SK-N-SH (cell line): ENCODE data around the gene CCDC6. TPM values are rescaled to one million over a fixed set of nuclear protein-coding genes. Genes with fewer than 3 reads are reported as not detected.

Experiments
- CTCF ChIA-PET: fragments of 300-600, 350-600 bp; formaldehyde crosslinking; extraction: SDS; loops from one replicate; lab custom pipeline; 2021; lab: Yijun Ruan, JAX
- POLR2A ChIA-PET: fragments of 350-600 bp; sonication (Branson Sonifier 250); formaldehyde crosslinking; extraction: SDS; loops from one replicate; lab custom pipeline; 2020; ENCODE audit warnings: antibody characterized with exemption, inconsistent platforms; lab: Yijun Ruan, JAX
- DNase-seq: peaks from one replicate; pipeline ENCODE4 v3.0.0; 2012
- H2AFZ ChIP-seq: fragments of 200-600 bp; sonication (generic); 2 replicates; pipeline ENCODE4 v1.8.1; 2016; ENCODE audit warnings: antibody characterized with exemption, mild to moderate bottlenecking, low read depth
- H3F3A ChIP-seq: fragments of 200-600 bp; sonication (generic); replicated peaks from 2 replicates; pipeline ENCODE3; 2016; ENCODE audit warnings: antibody characterized with exemption, mild to moderate bottlenecking; ENCODE audit not compliant: insufficient read depth
- H3K27ac ChIP-seq, 2 experiments: fragments of 200-500 bp in 1 of 2; fragments of 200-600 bp in 1 of 2; sonication (Bioruptor generic) in 1 of 2; sonication (generic), shearing (Covaris generic) in 1 of 2; 2 replicates each; pipeline versions ENCODE4 v1.5.1 to v1.6.1; 2014 to 2016; ENCODE audit warnings: low read depth in 2 of 2, inconsistent platforms in 1 of 2, low read length in 1 of 2, mild to moderate bottlenecking in 1 of 2, mixed read lengths in 1 of 2
- H3K27me3 ChIP-seq: fragments of 200-600 bp; sonication (generic), shearing (Covaris generic); 2 replicates; pipeline ENCODE4 v1.6.1; 2016; ENCODE audit warnings: mixed run types; ENCODE audit not compliant: insufficient read depth
- H3K36me3 ChIP-seq, 2 experiments: fragments of 200-500 bp in 1 of 2; fragments of 200-600 bp in 1 of 2; sonication (Bioruptor generic) in 1 of 2; sonication (generic) in 1 of 2; replicated peaks in 1 of 2; 2 replicates each; pipeline versions ENCODE3 to v1.5.1; 2014 to 2016; ENCODE audit warnings: low read length in 1 of 2, mild to moderate bottlenecking in 1 of 2; ENCODE audit not compliant: insufficient read depth in 2 of 2, control insufficient read depth in 1 of 2
- H3K4me1 ChIP-seq, 2 experiments: fragments of 200-500 bp in 1 of 2; fragments of 200-600 bp in 1 of 2; sonication (Bioruptor generic) in 1 of 2; sonication (generic), shearing (Covaris generic) in 1 of 2; 2 replicates each; pipeline versions ENCODE4 v1.5.1 to v1.6.1; 2014 to 2016; ENCODE audit warnings: low read depth in 1 of 2, low read length in 1 of 2, mixed run types in 1 of 2; ENCODE audit not compliant: insufficient read depth in 2 of 2, control insufficient read depth in 1 of 2
- H3K4me2 ChIP-seq: fragments of 200-600 bp; sonication (generic), shearing (Covaris generic); 2 replicates; pipeline ENCODE4 v1.6.1; 2017; ENCODE audit warnings: mixed run types
- H3K4me3 ChIP-seq, 2 experiments: fragments of 200-500 bp in 1 of 2; fragments of 200-600 bp in 1 of 2; sonication (Bioruptor generic) in 1 of 2; sonication (generic), shearing (Covaris generic) in 1 of 2; 2 replicates each; pipeline versions ENCODE4 v1.5.1 to v1.8.1; 2014 to 2016; ENCODE audit warnings: low read depth in 2 of 2, inconsistent platforms in 1 of 2, low read length in 1 of 2, mild to moderate bottlenecking in 1 of 2, mixed read lengths in 1 of 2, moderate library complexity in 1 of 2
- H3K79me2 ChIP-seq: fragments of 200-600 bp; sonication (generic); 2 replicates; pipeline ENCODE4 v1.8.1; 2017; ENCODE audit warnings: mild to moderate bottlenecking; ENCODE audit not compliant: insufficient read depth
- H3K9ac ChIP-seq: fragments of 200-600 bp; sonication (generic); 2 replicates; pipeline ENCODE4 v1.6.1; 2017; ENCODE audit warnings: mixed run types
- H3K9me2 ChIP-seq: fragments of 200-600 bp; sonication (generic); 2 replicates; pipeline ENCODE4 v1.6.1; 2017; ENCODE audit warnings: mixed run types
- H3K9me3 ChIP-seq: fragments of 200-600 bp; sonication (generic); 2 replicates; pipeline ENCODE4 v1.6.1; 2017; ENCODE audit warnings: mixed run types, mild to moderate bottlenecking, moderate library complexity
- H4K20me1 ChIP-seq: fragments of 200-600 bp; sonication (generic); 2 replicates; pipeline ENCODE4 v1.6.1; 2017; ENCODE audit warnings: mild to moderate bottlenecking, mixed run types; ENCODE audit not compliant: insufficient read depth
- CHD2 ChIP-seq: fragments of 150-350 bp; IDR thresholded peaks from 2 replicates; pipeline ENCODE4 v1.6.1; 2018; ENCODE audit warnings: low read length; ENCODE audit not compliant: partially characterized antibody
- CTCF ChIP-seq: fragments of 200-600 bp; sonication (generic); IDR thresholded peaks from 2 replicates; pipeline ENCODE4 v1.6.1; 2017; ENCODE audit warnings: antibody characterized with exemption, mild to moderate bottlenecking, moderate library complexity
- ELF1 ChIP-seq: IDR thresholded peaks from 2 replicates; pipeline ENCODE4 v1.4.0; 2012
- EP300 ChIP-seq, 2 experiments: IDR thresholded peaks; 2 replicates each; pipeline versions ENCODE4 v1.4.0 to v1.6.1; 2012; ENCODE audit warnings: borderline replicate concordance in 1 of 2, low read depth in 1 of 2, low read length in 1 of 2
- FOXM1 ChIP-seq: IDR thresholded peaks from 2 replicates; pipeline ENCODE4 v1.4.0; 2012; ENCODE audit warnings: low read depth, mild to moderate bottlenecking
- GATA2 ChIP-seq: sonication (generic); formaldehyde crosslinking; IDR thresholded peaks from 2 replicates; pipeline ENCODE4 v1.5.0; 2020; ENCODE audit warnings: mild to moderate bottlenecking, missing genetic modification reagents
- IRF3 ChIP-seq: fragments of 150-350 bp; IDR thresholded peaks from 2 replicates; pipeline ENCODE4 v1.6.1; 2016; ENCODE audit warnings: mild to moderate bottlenecking, low read depth, low read length
- MEF2A ChIP-seq: IDR thresholded peaks from 2 replicates; pipeline ENCODE4 v1.4.0; 2012; ENCODE audit warnings: low read depth, borderline replicate concordance
- MXI1 ChIP-seq: IDR thresholded peaks from 2 replicates; pipeline ENCODE4 v1.6.1; 2012; ENCODE audit warnings: mild to moderate bottlenecking, low read depth, low read length, improper control_type of control experiment
- NFIC ChIP-seq: IDR thresholded peaks from 2 replicates; pipeline ENCODE4 v1.4.0; 2012; ENCODE audit warnings: borderline replicate concordance
- NRF1 ChIP-seq: IDR thresholded peaks from 2 replicates; pipeline ENCODE4 v1.6.1; 2012; ENCODE audit warnings: low read depth, mild to moderate bottlenecking, low read length
- PBX3 ChIP-seq: IDR thresholded peaks from 2 replicates; pipeline ENCODE4; 2012
- POLR2AphosphoS5 ChIP-seq: IDR thresholded peaks from 2 replicates; pipeline ENCODE4 v1.6.1; 2012; ENCODE audit warnings: low read depth, low read length
- REST ChIP-seq: IDR thresholded peaks from 2 replicates; pipeline ENCODE4 v1.6.1; 2012; ENCODE audit warnings: mild to moderate bottlenecking, low read depth, low read length, moderate library complexity
- TCF12 ChIP-seq: IDR thresholded peaks from 2 replicates; pipeline ENCODE4 v1.4.0; 2012
- USF1 ChIP-seq: IDR thresholded peaks from 2 replicates; pipeline ENCODE4 v1.4.0; 2012; ENCODE audit warnings: low read depth, borderline replicate concordance
- USF2 ChIP-seq: fragments of 150-350 bp; IDR thresholded peaks from 2 replicates; pipeline ENCODE4 v1.6.1; 2017; ENCODE audit warnings: antibody characterized with exemption, low read length, low read depth, borderline replicate concordance
- WGBS: methylation state at CpG from one replicate; pipeline ENCODE4 v1.1.6; 2017; ENCODE audit warnings: low lambda C conversion rate; 5-methylcytosine and 5-hydroxymethylcytosine counted together
- polyA plus RNA-seq, 3 experiments: library from polyadenylated mRNA; depleted of rRNA; stranded (reverse); fragments of >200 nt; gene quantifications; 2 replicates each; pipeline ENCODE4 v1.2.3, GENCODE V29; 2012

CCDC6 gene
- polyA plus RNA-seq, 1 of the 3 experiments (the other 2 are of a cell fraction), result 10.8 TPM

- TF ChIP-seq PBX3 (no peak), POLR2AphosphoS5 (no peak), GATA2 (CRISPR knock-in tag) (no peak), ELF1 (no peak), CHD2 (no peak), IRF3 (no peak), USF1 (no peak), NFIC (no peak)
- Histone ChIP-seq H2AFZ (no peak overlapping the region), H3K27ac (no peak overlapping the region), H3K4me1 (no peaks in the 10 kb centered on the region), H3K36me3 (no peaks in the 10 kb centered on the region), H3K79me2 (no peaks in the 10 kb centered on the region), H3K9me3 (no peaks in the 10 kb centered on the region), H3K4me2 (no peak overlapping the region), H3K4me3 (no peak overlapping the region), H3K9me2 (no peaks in the 10 kb centered on the region), H4K20me1 (no peaks in the 10 kb centered on the region), H3F3A (no peaks in the 10 kb centered on the region), H3K27me3 (no peaks in the 10 kb centered on the region), H3K9ac (no peak overlapping the region)
- CTCF ChIA-PET, result interaction anchor here (0.7 kb wide), 1 partner anchor 35 kb away, joined by 3 read pairs; no protein-coding TSS in a partner anchor
- POLR2A ChIA-PET, result no interaction called here
- no peak for DNase-seq
- 62% methylated on average over 1 of the region's 1 CpG for WGBS
Measured at GRCh38 chr10:59937720-59938119, 31.4 kb upstream of the CCDC6 start.

GRCh38 chr10:59934701-59935100 is 28.3 kb upstream of the CCDC6 start:
- H3K36me3 ChIP-seq, result no peaks in the 10 kb centered on the region
- no peak overlapping the region for H3K9ac ChIP-seq
- DNase-seq, result no peak
- no peaks in the 10 kb centered on the region for H3K9me2 ChIP-seq
- no peaks in the 10 kb centered on the region for H3K79me2 ChIP-seq
- 61% methylated on average over 2 of the region's 2 CpGs for WGBS
- no peaks in the 10 kb centered on the region for H3K27me3 ChIP-seq
- no peaks in the 10 kb centered on the region for H3K4me1 ChIP-seq
- no peak overlapping the region for H3K27ac ChIP-seq
- no peak overlapping the region for H3K4me3 ChIP-seq
- H4K20me1 ChIP-seq, result no peaks in the 10 kb centered on the region
- no peaks in the 10 kb centered on the region for H3F3A ChIP-seq
- CTCF ChIA-PET, result no interaction called here
- POLR2A ChIA-PET, result no interaction called here
- H3K9me3 ChIP-seq, result no peaks in the 10 kb centered on the region
- H3K4me2 ChIP-seq, result no peak overlapping the region
- H2AFZ ChIP-seq, result no peak overlapping the region
- TF ChIP-seq CTCF (no peak), MXI1 (no peak), REST (no peak), TCF12 (no peak), NRF1 (no peak), USF2 (no peak), MEF2A (no peak), FOXM1 (no peak), IRF3 (no peak), EP300 (IDR thresholded peaks at IDR 0.05; ENCODE audit: borderline replicate concordance in 1 of 2, low read depth in 1 of 2, low read length in 1 of 2) (no peak), NFIC (no peak)
